ENCODE results near the gene HS3ST3A1.

DNA sequence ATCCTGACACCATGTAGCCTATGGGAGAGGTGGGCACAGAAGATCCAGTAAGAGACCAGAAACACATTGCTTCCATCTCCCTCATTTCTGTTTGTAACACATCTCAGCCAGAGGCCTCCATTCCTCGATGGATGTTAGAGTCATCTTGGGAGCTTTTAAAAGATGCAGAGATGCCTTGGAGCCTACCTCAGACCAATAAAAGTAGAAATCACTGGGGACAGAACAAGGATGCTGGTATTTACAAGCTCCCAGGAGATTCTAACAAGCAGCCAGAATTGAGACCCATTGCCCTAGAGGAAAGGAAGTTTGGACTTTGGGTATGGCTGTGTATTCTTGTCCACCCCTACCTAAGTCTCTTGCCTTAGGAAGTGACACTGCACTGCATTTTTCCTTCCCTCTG, 40.8 kb downstream of the HS3ST3A1 start:
- TF ChIP-seq, protein P1, sequence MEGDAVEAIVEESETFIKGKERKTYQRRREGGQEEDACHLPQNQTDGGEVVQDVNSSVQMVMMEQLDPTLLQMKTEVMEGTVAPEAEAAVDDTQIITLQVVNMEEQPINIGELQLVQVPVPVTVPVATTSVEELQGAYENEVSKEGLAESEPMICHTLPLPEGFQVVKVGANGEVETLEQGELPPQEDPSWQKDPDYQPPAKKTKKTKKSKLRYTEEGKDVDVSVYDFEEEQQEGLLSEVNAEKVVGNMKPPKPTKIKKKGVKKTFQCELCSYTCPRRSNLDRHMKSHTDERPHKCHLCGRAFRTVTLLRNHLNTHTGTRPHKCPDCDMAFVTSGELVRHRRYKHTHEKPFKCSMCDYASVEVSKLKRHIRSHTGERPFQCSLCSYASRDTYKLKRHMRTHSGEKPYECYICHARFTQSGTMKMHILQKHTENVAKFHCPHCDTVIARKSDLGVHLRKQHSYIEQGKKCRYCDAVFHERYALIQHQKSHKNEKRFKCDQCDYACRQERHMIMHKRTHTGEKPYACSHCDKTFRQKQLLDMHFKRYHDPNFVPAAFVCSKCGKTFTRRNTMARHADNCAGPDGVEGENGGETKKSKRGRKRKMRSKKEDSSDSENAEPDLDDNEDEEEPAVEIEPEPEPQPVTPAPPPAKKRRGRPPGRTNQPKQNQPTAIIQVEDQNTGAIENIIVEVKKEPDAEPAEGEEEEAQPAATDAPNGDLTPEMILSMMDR (IDR thresholded peaks at IDR 0.05 in 2 of 3, conservative IDR thresholded peaks at IDR 0.05 in 1 of 3; ENCODE audit: borderline replicate concordance in 1 of 3, insufficient read depth in 1 of 3, low read depth in 2 of 3, low read length in 2 of 3), result no peak
- no peak for TF ChIP-seq POLR2A (IDR thresholded peaks at IDR 0.05; ENCODE audit: borderline replicate concordance, extremely low read depth, insufficient read depth, insufficient read length)
